ENCODE measurements around the gene F2R. TPM values are rescaled to one million over a fixed set of nuclear protein-coding genes. Genes with fewer than 3 reads are reported as not detected.
"Not testable (repeated sequence)": the region's sequence is repeated elsewhere in the genome, so short reads cannot be mapped to it uniquely, and the experiment has no call there.

F2R gene
- total RNA-seq, 1 donor from 2014 or later: 20.1 TPM

DNA sequence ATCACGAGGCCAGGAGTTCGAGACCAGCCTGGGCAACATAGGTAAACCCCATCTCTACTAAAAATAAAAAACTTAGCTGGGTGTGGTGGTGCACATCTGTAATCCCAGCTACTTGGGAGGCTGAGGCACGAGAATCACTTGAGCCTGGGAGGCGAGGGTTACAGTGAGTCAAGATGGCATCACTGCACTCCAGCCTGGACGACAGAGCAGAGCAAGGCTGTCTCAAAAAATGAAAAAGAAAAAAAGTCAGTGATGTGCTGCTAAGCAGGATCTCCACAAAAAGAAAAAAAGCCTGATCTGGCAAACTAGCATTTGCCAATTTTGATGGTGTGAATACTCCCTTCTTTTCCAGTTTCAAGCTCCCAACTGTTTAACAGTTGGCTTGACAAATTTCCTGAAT is 21.9 kb downstream of the F2R start:
- H3K4me1 Mint-ChIP-seq (ENCODE audit: unreplicated experiment): peaks cover 12% of the 10 kb centered on the region
- peaks cover 15% of the 10 kb centered on the region for H3K36me3 Mint-ChIP-seq
- TF ChIP-seq, protein P1, sequence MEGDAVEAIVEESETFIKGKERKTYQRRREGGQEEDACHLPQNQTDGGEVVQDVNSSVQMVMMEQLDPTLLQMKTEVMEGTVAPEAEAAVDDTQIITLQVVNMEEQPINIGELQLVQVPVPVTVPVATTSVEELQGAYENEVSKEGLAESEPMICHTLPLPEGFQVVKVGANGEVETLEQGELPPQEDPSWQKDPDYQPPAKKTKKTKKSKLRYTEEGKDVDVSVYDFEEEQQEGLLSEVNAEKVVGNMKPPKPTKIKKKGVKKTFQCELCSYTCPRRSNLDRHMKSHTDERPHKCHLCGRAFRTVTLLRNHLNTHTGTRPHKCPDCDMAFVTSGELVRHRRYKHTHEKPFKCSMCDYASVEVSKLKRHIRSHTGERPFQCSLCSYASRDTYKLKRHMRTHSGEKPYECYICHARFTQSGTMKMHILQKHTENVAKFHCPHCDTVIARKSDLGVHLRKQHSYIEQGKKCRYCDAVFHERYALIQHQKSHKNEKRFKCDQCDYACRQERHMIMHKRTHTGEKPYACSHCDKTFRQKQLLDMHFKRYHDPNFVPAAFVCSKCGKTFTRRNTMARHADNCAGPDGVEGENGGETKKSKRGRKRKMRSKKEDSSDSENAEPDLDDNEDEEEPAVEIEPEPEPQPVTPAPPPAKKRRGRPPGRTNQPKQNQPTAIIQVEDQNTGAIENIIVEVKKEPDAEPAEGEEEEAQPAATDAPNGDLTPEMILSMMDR (conservative IDR thresholded peaks at IDR 0.05): no peak
- DNase-seq (ENCODE audit: extremely low spot score, unreplicated experiment): no peak
- no peak overlapping the region for H3K27ac Mint-ChIP-seq
- no peaks in the 10 kb centered on the region for H3K9me3 Mint-ChIP-seq
- H3K27me3 Mint-ChIP-seq: no peaks in the 10 kb centered on the region
- H3K4me3 Mint-ChIP-seq: no peak overlapping the region

DNA sequence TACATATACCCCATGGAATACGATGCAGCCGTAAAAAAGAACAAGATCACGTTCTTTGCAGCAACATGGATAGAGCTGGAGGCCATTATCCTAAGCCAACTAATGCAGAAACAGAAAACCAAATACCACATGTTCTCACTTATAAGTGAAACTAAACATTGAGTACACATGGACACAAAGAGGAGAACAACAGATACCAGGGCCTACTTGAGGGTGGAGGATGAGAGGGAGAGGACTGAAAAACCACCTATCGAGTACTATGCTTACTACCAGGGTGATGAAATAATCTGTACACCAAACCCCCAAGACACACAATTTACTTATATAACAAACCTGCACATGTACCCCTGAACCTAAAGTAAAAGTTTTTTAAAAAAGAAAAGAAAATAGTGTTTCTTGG is 25.6 kb downstream of the F2R start:
- H3K4me1 Mint-ChIP-seq (ENCODE audit: unreplicated experiment): peaks cover 10% of the 10 kb centered on the region
- DNase-seq (ENCODE audit: extremely low spot score, unreplicated experiment); H3K27ac Mint-ChIP-seq; H3K27me3 Mint-ChIP-seq; H3K4me3 Mint-ChIP-seq; H3K9me3 Mint-ChIP-seq; H3K36me3 Mint-ChIP-seq: not testable (repeated sequence)

DNA sequence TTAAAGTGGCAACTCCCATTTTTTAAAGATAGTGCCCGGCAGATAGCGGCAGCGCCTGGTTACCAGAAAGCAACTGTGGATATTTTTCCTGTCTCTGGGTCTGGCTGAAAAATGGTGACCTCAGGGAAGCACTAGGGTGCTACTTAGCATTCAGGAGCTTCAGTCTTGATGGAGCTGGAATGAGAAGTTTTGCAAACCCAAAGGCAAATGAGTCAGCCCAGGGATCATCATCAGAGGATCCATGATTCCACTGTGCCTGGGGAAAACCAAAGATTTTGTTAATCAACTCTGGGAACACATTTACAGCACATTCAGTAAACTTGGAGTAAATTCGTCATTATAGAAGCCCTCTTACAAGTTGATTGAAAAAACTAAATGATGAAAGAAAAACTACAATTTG is 26.7 kb downstream of the F2R start:
- Mint-ChIP-seq H3K9me3 (no peaks in the 10 kb centered on the region), H3K4me3 (no peak overlapping the region), H3K27ac (no peak overlapping the region), H3K27me3 (no peaks in the 10 kb centered on the region), H3K36me3 (no peaks in the 10 kb centered on the region), H3K4me1 (ENCODE audit: unreplicated experiment) (peaks cover 5% of the 10 kb centered on the region)
- no peak for DNase-seq (ENCODE audit: extremely low spot score, unreplicated experiment)
- TF ChIP-seq, protein P1 (conservative IDR thresholded peaks at IDR 0.05): no peak

DNA sequence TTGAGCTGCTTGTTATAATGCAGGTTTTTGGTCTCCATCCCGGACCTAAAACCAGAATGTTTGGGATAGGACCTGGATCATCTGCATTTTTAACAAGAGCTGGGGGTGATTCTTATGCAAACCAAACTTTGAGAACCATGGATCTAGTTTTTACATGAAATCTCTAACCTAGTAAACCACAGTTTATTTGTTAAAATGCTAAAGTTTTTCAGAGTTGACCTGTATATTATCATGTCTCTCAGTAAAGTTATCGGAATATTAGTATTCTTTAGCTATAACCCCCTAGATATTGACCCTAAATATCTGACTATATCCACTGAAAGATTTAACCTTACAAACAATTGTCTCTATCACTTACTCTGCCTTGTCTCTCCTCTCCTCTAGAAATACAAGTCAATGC is 28.7 kb downstream of the F2R start:
- Mint-ChIP-seq H3K27me3 (no peaks in the 10 kb centered on the region), H3K4me3 (no peak overlapping the region), H3K27ac (no peak overlapping the region), H3K4me1 (ENCODE audit: unreplicated experiment) (peaks cover 5% of the 10 kb centered on the region), H3K36me3 (no peaks in the 10 kb centered on the region), H3K9me3 (peaks cover 5% of the 10 kb centered on the region)
- TF ChIP-seq, protein P1 (conservative IDR thresholded peaks at IDR 0.05): no peak
- no peak for DNase-seq (ENCODE audit: extremely low spot score, unreplicated experiment)

DNA sequence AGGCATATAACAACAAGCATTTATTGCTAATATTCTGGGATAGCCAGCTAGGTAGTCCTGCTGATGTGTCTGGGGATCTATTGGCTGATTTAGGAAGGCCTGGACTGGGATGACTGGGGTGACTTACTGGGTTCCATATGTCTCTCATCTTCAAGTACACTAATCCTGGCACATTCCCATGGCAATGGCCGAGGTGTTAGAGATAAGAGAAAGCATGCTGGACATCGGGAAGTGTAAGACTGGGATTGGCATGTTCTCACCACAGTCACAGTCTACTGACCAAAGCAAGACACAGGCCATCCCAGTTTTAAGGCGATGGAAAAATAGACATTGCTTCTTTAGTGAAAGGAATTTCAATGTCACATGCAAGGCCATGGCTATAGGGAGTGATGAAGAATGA is 29.7 kb downstream of the F2R start:
- H3K4me3 Mint-ChIP-seq: no peak overlapping the region
- no peak overlapping the region for H3K27ac Mint-ChIP-seq
- peaks cover 5% of the 10 kb centered on the region for H3K9me3 Mint-ChIP-seq
- TF ChIP-seq, protein P1 (conservative IDR thresholded peaks at IDR 0.05): no peak
- DNase-seq (ENCODE audit: extremely low spot score, unreplicated experiment): no peak
- no peaks in the 10 kb centered on the region for H3K27me3 Mint-ChIP-seq
- H3K4me1 Mint-ChIP-seq (ENCODE audit: unreplicated experiment): peaks cover 5% of the 10 kb centered on the region
- H3K36me3 Mint-ChIP-seq: no peaks in the 10 kb centered on the region

DNA sequence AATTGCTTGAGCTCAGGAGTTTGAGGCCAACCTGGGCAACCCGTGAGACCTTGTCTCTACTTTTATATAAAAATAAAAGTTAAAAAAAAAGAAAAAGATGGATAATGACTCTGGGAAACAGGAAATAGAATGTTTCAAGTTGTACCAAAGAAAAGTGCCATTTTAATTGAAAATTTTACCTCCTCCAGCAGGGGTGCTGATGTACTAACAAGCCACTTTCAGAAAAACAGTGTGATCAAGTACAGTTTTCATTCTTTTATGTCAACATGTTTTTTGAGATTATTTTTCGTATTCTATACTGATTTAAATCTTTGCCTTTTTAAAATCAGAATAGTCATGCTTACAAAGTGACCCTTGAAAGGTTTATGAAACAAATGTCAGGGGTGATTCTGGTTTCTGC is 30.8 kb downstream of the F2R start:
- no peak overlapping the region for H3K4me3 Mint-ChIP-seq
- TF ChIP-seq, protein P1 (conservative IDR thresholded peaks at IDR 0.05): no peak
- no peaks in the 10 kb centered on the region for H3K27me3 Mint-ChIP-seq

More for the DNA sequence above, 30.8 kb downstream of the F2R start:
- Mint-ChIP-seq H3K36me3 (no peaks in the 10 kb centered on the region), H3K4me1 (ENCODE audit: unreplicated experiment) (peaks cover 5% of the 10 kb centered on the region), H3K9me3 (peaks cover 5% of the 10 kb centered on the region), H3K27ac (no peak overlapping the region)
- no peak for DNase-seq (ENCODE audit: extremely low spot score, unreplicated experiment)
